ENCODE results near the gene PPP2R3B.
"Not testable (repeated sequence)": the region's sequence is repeated elsewhere in the genome, so short reads cannot be mapped to it uniquely, and the experiment has no call there.

PPP2R3B gene

DNA sequence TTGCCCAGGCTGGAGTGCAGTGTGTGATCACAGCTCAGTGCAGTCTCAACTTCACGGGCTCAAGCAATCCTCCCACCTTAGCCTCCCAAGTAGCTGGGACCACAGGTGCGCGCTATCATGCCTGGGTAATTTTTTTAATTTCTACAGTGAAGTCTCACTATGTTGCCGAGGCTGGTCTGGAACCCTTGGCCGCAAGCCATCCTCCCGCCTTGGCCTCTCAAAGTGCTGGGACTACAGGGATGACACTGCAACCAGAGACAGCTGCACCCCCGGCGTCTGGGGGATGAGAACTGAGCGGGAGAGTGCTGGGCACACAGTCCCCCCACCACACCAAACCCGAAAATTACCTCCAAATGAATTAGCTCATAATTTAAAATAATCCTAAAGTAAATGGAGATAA is 35.0 kb downstream of the PPP2R3B start:
- no peak for DNase-seq

DNA sequence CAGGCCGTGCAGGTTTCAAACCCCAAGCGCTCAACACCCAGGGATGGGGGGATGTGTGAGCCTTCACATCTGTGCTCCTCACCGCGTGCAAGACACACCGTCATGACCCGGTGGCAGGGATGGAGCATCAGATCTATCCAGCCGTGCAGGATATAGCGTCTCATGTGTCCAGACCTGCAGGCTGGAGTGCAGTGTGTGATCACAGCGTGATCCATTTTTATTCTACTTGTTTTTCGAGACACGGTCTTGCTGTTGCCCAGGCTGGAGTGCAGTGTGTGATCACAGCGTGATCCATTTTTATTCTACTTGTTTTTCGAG is 35.4 kb downstream of the PPP2R3B start:
- not testable (repeated sequence) for DNase-seq

DNA sequence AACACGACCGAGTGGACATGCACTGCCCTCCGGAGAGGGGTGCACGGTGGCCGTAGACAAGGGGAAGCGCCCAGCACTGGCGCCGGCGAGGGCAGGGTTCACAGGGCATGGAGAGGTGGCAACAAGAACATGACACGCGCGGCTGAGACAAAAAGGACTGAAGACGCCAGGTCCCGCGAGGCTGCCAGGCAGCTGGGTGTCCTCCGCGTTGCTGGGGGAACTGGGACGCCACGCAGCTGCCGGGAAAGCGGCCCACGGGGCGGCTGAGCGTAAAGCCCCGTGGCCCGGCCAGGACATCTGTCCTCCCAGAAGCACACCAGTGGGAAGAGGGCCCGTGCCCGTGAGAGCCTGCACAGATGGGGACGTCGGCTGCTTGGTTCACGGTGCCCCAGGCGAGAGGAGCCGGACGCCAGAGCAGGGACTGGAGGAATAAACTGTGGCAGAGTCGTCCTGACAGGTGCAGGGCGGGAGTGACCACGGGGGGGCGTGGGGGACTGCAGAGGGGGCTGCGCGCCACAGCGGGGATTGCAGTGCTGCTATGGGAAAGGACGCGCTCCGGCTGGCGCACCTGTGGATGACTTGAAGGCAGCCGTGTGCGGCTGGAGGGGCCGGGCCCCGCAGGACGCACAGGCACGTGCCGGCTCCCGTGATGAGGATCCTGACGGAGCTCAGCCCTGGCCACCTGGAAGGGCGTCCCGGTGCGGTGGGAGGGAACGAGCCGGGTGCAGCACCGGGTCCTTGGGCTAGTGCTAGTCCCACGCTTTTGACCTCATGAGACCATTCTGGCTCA is 36.0 kb downstream of the PPP2R3B start:
- no peak for DNase-seq

- no peak for DNase-seq
Measured at GRCh38 chrX:350148-350533, 36.6 kb downstream of the PPP2R3B start.

DNA sequence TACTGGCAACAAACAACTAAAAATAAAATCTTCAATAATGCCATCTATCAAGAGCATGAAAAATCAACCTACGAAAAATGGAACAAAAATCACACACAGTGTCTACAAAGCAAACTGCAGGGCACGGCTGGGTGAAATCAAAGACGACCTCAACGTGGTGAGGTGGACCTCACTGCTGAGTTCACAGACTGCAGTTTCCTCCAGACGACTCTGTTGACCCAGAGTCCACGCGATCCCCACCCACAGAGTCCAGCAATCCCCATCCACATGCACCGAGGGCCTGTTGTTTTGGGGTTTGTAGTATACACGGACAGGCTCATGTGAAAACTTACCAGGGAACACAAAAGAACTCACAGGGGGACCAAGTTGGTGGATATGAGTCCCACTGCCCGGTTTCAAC is 37.0 kb downstream of the PPP2R3B start:
- DNase-seq = no peak

DNA sequence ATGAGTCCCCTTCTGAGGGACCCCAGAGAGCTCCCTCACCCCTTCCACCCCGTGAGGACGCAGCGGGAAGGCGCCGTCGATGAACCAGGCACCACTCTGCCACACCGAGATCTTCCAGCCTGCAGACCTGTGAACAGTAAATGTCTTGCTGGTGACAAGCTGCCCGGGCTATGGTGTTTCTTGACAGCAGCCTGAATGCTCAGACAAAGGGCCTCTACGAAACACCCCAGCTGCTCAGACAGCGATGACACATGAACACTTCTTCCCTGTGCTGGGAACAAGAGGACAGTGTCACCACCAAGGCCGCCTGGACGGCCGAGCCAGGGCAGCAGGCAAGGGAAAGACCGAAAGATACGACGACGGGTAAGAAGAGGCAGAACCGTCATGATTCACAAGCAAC is 37.5 kb downstream of the PPP2R3B start:
- no peak for DNase-seq

GRCh38 chrX:348461-349117 is 38.1 kb downstream of the PPP2R3B start:
- DNase-seq = no peak

DNA sequence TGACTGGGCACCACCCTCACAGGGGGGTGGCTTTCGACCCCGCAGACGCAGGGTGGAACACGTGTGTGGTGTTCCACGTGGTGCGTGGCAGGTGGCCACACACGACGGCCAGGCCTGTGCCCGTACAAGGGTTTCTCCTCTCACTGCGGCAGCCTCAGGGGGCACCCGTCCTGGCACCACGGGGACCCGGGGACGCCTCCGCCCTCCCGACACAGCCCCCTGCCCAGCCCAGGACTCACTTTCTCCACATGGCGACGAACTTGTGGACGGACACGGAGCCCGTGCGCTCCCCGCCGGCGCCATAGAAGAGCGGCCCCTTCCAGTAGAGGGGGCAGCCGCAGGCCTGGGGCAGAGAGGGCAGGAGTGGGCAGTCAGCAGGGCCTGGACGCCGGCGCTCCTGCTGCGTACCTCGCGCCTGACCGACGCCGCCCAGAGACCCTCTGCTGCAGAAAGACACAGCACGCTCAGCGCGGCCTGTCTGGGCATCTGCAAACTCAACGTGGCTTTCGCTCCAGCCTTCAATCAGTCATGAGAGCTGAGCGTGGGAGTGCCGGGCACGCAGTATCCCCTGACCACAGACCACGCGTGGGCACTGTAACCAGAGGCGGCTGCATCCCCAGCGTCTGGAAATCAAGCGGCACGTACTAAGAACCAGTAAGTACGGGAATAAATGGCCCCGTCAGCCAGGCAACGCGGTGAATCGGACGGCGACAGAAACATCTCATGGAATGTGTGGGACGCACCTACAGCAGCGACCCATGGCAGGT is 39.2 kb downstream of the PPP2R3B start:
- DNase-seq = no peak

DNA sequence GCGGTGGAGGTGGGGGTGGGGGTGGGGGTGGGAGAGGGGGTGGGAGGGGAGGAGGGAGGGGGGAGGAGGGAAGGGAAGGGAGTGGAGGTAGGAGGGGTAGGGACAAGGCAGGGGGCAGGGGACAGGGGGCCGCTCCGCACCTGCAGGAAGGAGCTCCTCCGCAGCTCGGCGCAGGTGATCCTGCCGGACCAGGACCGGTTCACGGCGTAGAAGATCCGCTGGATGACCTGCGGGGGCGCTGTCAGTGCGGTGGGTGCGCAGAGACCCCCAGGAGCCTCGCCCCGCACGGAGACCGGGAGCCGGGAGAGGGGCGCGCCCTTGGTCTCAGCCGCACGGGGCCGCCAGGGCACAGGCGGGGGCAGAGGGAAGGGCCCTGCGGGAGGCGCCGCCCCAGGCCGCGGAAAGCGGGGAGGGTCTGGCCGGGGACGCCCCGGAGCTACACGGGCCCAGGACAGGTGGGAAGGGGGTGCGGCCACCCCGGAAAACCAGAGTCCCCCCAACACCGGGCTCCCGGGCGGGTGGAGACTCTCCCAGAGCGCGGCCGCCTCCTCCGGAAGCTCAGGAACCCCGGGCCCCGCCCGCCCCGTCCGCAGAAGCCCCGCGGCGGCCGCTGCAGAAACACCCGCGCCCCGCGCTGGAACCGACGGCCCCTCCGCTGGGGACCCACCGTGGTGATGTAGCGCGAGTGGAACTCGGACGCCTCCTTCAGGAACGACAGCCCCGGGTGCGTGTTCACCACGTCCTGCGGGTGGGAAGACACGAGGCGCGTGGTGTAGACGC is 40.5 kb downstream of the PPP2R3B start:
- peak; percentile 8 for DNase-seq

DNA sequence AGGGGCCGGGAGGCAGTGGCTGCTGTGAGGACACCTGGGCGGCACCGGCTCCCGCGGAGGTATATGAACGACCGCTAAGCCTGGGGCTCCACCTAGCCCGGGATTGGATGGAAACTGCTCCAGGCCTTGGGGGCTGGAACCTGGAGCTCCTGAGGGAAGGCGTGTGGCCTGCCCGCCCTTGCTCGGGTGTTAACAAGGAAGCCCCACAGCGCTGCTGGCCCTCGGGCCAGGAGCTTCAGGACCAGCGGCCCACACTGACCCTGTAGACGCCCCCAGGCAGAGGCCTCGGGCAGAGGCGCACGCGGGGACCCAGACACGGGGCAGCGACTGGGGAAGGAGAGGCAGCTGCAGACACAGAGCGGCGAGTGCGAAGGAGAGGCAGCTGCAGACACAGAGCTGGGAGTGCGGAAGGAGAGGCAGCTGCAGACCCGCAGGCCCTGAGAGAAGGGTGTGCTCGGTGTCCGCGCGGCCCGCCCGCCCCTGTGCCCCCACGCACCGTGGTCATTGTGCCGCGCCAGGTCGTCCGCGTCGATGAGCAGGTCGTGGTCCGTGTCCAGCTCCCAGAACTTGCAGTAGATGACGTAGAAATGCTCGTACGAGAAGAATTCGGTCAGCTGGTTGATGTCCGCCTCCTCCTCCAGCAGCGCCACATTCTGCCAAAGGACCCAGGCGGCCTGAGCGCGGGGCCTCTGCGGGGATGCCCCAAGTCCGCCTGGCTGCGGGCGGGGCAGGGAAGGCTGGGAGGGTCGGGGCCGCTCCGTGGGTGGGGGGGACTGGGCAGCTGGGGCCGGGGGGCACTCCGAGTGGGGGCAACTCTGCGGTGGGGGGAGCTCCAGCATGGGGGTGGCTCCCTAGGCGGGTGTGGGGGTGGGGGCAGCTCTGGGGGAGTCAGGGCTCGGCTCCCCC is 41.4 kb downstream of the PPP2R3B start:
- DNase-seq = peak; percentile 3

DNA sequence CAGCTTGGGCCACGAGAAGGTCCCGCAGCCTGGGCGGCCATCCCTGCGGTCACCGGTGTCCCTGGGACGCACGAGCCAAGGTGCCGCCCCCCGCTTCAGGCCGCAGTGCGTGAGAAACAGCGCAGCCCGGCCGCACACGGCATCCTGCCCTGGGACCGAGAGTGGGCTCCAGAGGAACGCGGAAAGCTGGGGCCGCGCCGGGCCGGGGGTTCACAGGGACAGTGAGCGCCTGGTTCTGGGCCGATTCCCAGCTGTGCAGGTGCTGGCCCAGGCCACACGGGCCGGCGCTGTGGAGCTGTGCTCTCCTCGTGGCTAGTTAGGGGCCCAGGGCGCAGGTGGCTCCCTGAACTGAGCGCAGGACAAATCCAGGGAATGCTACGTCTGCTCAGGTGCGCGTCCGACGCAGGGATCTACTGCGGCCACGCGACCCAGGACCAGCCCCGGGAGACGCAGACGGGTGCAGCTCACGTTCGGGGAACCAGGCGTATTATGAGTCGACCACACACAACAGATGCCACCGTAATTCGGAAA is 42.3 kb downstream of the PPP2R3B start:
- peak; percentile 10 for DNase-seq

- DNase-seq = peak; percentile 12
Measured at GRCh38 chrX:341541-342101, 45.1 kb downstream of the PPP2R3B start.

DNA sequence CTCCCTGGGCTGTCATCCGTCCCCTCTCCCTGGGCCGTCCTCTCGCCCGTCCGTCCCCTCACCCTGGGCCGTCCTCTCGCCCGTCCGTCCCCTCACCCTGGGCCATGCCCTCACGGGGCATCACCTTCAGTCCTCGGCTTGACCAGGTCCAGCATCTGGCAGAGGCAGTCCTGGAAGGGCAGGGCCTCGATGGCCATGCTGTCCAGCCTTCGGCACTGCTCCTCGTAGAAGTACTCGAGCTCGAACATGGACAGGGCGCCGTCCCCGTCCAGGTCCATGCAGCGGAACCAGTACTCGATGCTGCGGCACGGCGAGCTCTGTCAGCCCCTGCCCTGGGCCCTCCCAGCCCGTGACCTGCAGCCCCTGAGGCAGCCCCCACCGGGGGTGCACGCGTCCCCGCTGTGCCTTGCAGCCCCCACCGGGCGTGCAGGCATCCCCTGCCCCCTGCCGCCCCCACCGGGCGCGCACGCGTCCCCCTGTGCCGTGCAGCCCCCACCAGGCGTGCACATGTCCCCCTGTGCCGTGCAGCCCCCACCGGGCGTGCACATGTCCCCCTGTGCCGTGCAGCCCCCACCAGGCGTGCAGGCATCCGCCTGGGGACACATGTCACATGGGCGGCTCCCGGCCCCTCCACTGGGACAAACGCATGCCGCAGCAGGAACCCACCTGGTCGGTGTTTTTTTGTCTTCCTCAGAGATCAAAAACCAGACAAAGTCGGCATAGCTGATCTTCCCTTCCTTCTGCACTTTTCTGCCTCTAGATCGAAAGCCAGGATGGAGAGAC is 45.9 kb downstream of the PPP2R3B start:
- peak; percentile 9 for DNase-seq

DNA sequence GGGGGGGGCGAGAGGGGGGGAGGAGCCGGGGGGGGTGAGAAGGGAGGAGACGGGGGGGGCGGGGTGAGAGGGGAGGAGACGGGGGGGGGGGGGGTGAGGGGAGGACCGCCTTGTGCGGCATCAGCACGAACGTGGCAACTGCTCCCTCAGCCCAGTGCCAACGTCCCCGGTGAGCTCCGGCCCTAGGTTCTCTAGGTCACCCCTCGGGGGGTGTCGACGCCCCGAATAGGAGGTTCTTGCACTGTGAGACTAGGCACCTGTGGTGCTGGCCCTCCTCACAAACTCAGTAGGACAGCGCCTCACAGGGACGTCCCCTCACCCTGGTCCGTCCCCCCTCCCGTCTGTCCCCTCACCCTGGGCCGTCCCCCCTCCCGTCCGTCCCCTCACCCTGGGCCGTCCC is 46.6 kb downstream of the PPP2R3B start:
- peak; percentile 13 for DNase-seq

- DNase-seq = no peak
Measured at GRCh38 chrX:338836-339400, 47.8 kb downstream of the PPP2R3B start.

DNA sequence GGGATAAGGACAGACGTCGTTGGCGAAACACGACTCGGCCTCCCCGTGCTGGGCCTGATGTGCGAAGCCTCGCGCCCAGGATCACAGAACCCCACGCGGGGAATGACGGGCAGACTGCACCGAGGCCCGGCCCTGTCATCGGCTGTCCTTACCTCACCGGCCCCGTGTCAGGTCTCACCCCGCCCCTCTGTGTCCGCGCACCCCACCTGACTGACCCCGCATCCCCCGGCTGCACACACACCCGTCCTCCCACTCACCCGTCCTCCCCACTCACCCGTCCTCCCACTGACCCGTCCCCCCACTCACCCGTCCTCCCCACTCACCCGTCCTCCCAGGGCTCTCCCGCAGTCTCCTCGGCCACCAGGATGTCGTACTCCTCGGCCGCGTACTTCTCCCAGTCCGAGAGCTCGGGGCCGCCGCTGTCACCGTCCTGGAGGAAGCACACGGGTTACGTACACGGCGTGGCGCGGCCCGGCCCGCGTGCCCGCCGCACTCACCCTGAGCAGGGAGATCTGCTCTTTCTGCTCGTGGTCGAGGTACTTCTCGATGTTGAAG is 48.3 kb downstream of the PPP2R3B start:
- no peak for DNase-seq

- no peak for DNase-seq
Measured at GRCh38 chrX:337331-337831, 49.3 kb downstream of the PPP2R3B start.

DNA sequence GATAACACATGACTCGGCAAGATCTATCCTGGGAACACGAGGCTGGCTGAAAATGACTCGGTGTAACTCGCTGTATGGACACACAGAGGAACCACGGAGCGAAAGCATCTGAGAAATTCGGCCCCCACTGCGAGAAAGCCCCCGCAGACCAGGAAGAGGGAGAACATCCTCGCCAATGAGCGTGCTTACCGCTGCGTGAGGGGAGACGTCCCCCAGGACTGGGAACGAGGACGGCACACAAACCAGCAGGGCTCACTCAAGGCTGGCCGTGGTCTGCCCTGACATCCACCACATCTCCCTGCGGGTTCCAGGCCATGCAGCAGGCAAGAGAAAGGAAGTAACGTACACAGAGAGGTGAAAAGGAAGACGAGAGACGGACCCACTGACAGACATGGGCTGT is 50.5 kb downstream of the PPP2R3B start:
- DNase-seq = no peak

DNA sequence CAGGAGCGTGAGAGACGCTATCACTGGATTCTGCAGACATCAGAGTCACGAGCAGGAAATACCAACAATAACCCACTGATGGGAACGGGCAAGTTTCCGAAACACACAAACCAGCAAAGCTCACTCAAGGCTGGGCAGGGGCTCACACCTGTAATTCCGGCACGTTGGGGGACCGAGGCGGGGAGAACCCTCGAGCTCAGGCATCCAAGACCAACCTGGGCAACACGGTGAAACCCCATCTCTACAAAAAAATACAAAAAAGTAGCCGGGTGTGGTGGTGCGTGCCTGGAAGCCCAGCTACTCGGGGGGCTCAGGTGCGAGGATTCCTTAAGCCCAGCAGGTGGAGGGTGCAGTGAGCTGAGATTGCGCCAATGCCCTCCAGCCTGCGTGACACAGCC is 51.0 kb downstream of the PPP2R3B start:
- no peak for DNase-seq

All from CD4-positive, alpha-beta T cell treated with Interleukin-15 for 1 hour (primary cell).